ENCODE results near the gene ABHD16A. TPM values are rescaled to one million over a fixed set of nuclear protein-coding genes. Genes with fewer than 3 reads are reported as not detected.

The ABHD16A gene
- total and polyA plus RNA-seq, 2 of the 13 experiments (the other 11 are each of a cell fraction or from before 2014, with no cell fraction given) = 43.5 to 45.4 TPM

- TF ChIP-seq ZNF569 (CRISPR knock-in tag; IDR thresholded peaks at IDR 0.05; ENCODE audit: borderline replicate concordance) = no peak
- no peak; the same call in 1 of the 2 replicates for TF ChIP-seq ZNF451 (CRISPR knock-in tag; IDR thresholded peaks at IDR 0.05)
- TF ChIP-seq ATF2 (CRISPR knock-in tag; IDR thresholded peaks at IDR 0.05) = 0 out of 2 replicates have a peak, but pooled peaks have one; percentile 37
- TF ChIP-seq, protein P1, sequence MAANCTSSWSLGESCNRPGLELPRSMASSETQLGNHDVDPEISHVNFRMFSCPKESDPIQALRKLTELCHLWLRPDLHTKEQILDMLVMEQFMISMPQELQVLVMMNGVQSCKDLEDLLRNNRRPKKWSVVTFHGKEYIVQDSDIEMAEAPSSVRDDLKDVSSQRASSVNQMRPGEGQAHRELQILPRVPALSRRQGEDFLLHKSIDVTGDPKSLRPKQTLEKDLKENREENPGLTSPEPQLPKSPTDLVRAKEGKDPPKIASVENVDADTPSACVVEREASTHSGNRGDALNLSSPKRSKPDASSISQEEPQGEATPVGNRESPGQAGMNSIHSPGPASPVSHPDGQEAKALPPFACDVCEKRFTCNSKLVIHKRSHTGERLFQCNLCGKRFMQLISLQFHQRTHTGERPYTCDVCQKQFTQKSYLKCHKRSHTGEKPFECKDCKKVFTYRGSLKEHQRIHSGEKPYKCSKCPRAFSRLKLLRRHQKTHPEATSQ (CRISPR knock-in tag; IDR thresholded peaks at IDR 0.05; ENCODE audit: borderline replicate concordance) = no peak
- no peak; the same call in none of the 2 replicates for TF ChIP-seq GATAD1 (CRISPR knock-in tag; IDR thresholded peaks at IDR 0.05)
- TF ChIP-seq NBN (conservative IDR thresholded peaks at IDR 0.05) = 0 out of 2 replicates have a peak, but pooled peaks have one; percentile 14
- TF ChIP-seq SNRNP70 (IDR thresholded peaks at IDR 0.05; ENCODE audit: low read depth, low read length) = no peak
- TF ChIP-seq ZNF503 (CRISPR knock-in tag; IDR thresholded peaks at IDR 0.05) = peak; percentile 87
- no peak for TF ChIP-seq SAFB2 (CRISPR knock-in tag; IDR thresholded peaks at IDR 0.05; ENCODE audit: borderline replicate concordance, low read depth)
- peak; percentile 45; the same call in 1 of the 2 replicates for TF ChIP-seq SATB2 (CRISPR knock-in tag; IDR thresholded peaks at IDR 0.05)
- 0 out of 2 replicates have a peak, but pooled peaks have one; percentile 23 for TF ChIP-seq ZNF790 (CRISPR knock-in tag; IDR thresholded peaks at IDR 0.05; ENCODE audit: borderline replicate concordance)
- no peak for TF ChIP-seq ZNF547 (CRISPR knock-in tag; IDR thresholded peaks at IDR 0.05)
- peak; percentile 97 for TF ChIP-seq PPARG (CRISPR knock-in tag; conservative IDR thresholded peaks at IDR 0.05)
- TF ChIP-seq, protein P2, sequence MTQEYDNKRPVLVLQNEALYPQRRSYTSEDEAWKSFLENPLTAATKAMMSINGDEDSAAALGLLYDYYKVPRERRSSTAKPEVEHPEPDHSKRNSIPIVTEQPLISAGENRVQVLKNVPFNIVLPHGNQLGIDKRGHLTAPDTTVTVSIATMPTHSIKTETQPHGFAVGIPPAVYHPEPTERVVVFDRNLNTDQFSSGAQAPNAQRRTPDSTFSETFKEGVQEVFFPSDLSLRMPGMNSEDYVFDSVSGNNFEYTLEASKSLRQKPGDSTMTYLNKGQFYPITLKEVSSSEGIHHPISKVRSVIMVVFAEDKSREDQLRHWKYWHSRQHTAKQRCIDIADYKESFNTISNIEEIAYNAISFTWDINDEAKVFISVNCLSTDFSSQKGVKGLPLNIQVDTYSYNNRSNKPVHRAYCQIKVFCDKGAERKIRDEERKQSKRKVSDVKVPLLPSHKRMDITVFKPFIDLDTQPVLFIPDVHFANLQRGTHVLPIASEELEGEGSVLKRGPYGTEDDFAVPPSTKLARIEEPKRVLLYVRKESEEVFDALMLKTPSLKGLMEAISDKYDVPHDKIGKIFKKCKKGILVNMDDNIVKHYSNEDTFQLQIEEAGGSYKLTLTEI (CRISPR knock-in tag; conservative IDR thresholded peaks at IDR 0.05) = no peak
- no peak for TF ChIP-seq FOSL1 (CRISPR knock-in tag; IDR thresholded peaks at IDR 0.05; ENCODE audit: borderline replicate concordance)
- TF ChIP-seq RORA (CRISPR knock-in tag; IDR thresholded peaks at IDR 0.05) = no peak
- TF ChIP-seq ZNF562 (CRISPR knock-in tag; IDR thresholded peaks at IDR 0.05; ENCODE audit: borderline replicate concordance) = no peak
- TF ChIP-seq YEATS2 (CRISPR knock-in tag; IDR thresholded peaks at IDR 0.05; ENCODE audit: borderline replicate concordance) = peak; percentile 9; the same call in 1 of the 2 replicates
- TF ChIP-seq ZNF782 (CRISPR knock-in tag; IDR thresholded peaks at IDR 0.05; ENCODE audit: borderline replicate concordance) = no peak
- TF ChIP-seq MED8 (CRISPR knock-in tag; IDR thresholded peaks at IDR 0.05; ENCODE audit: insufficient replicate concordance) = peak; percentile 72
- TF ChIP-seq MEIS2 (CRISPR knock-in tag; IDR thresholded peaks at IDR 0.05) = peak; percentile 79
Observed at GRCh38 chr6:31737315-31737990, 34.3 kb upstream of the ABHD16A start (continued).
